SK-N-SH treated with all-trans-retinoic acid at 6 μM for 48 hours (cell line): Measurements from ENCODE around the gene CACNA2D3.
A peak's percentile ranks its signal among the peaks of the same experiment; 100 is the strongest.

Source experiments
- ATAC-seq: fragments of 200-7000 bp; cut with Tn5 transposase; 3 replicates; pipeline ENCODE4 v1.9.1; 2020; ENCODE audit warnings: mild to moderate bottlenecking, moderate library complexity
- ARNTL ChIP-seq: fragments of 450-650 bp; formaldehyde crosslinking; IDR thresholded peaks from 2 replicates; pipeline ENCODE4 v1.5.0; 2020; ENCODE audit warnings: low read depth, mild to moderate bottlenecking, moderate library complexity, borderline replicate concordance
- BACH2 ChIP-seq: fragments of 250-450 bp; sonication (Bioruptor Pico); IDR thresholded peaks from 2 replicates; pipeline ENCODE4 v1.9.0; 2021; ENCODE audit warnings: mild to moderate bottlenecking, borderline replicate concordance
- ESRRG ChIP-seq: fragments of 250-450 bp; sonication (Bioruptor Pico); IDR thresholded peaks from 2 replicates; pipeline ENCODE4 v1.6.1; 2021; ENCODE audit warnings: mild to moderate bottlenecking
- GLIS3 ChIP-seq: fragments of 250-450 bp; sonication (Bioruptor Pico); IDR thresholded peaks from 2 replicates; pipeline ENCODE4 v1.5.0; 2020; ENCODE audit warnings: mild to moderate bottlenecking, moderate library complexity
- ISL1 ChIP-seq: fragments of 250-450 bp; sonication (Bioruptor Pico); IDR thresholded peaks from 2 replicates; pipeline ENCODE4 v2.1.2; 2022; ENCODE audit warnings: mild to moderate bottlenecking, moderate library complexity
- OSR1 ChIP-seq: fragments of 250-450 bp; sonication (Bioruptor Pico); IDR thresholded peaks from 2 replicates; pipeline ENCODE4 v1.8.0; 2022; ENCODE audit warnings: moderate library complexity, mild to moderate bottlenecking, inconsistent platforms
- PPARA ChIP-seq: fragments of 250-450 bp; sonication (Bioruptor Pico); IDR thresholded peaks from 2 replicates; pipeline ENCODE4 v1.5.0; 2020; ENCODE audit warnings: mild to moderate bottlenecking, borderline replicate concordance
- RARB ChIP-seq: fragments of 250-450 bp; sonication (Bioruptor Pico); IDR thresholded peaks from 2 replicates; pipeline ENCODE4 v1.8.0; 2021; ENCODE audit warnings: mild to moderate bottlenecking, moderate library complexity
- SNAI2 ChIP-seq: fragments of 250-450 bp; sonication (Bioruptor Pico); IDR thresholded peaks from 2 replicates; pipeline ENCODE4 v1.5.0; 2020; ENCODE audit warnings: mild to moderate bottlenecking, moderate library complexity
- TCF4 ChIP-seq: fragments of 250-450 bp; sonication (Bioruptor Pico); IDR thresholded peaks from 2 replicates; pipeline ENCODE4 v1.8.0; 2021; ENCODE audit warnings: mild to moderate bottlenecking, moderate library complexity, borderline replicate concordance
- TOX ChIP-seq: fragments of 250-450 bp; sonication (Bioruptor Pico); IDR thresholded peaks from 2 replicates; pipeline ENCODE4 v1.8.0; 2021; ENCODE audit warnings: mild to moderate bottlenecking, moderate library complexity, borderline replicate concordance
- ZC3H10 ChIP-seq: fragments of 250-450 bp; sonication (Bioruptor Pico); IDR thresholded peaks from 2 replicates; pipeline ENCODE4 v1.5.1; 2021; ENCODE audit warnings: mild to moderate bottlenecking, moderate library complexity
- ZFP3 ChIP-seq: fragments of 250-450 bp; sonication (Bioruptor Pico); IDR thresholded peaks from 2 replicates; pipeline ENCODE4 v1.5.0; 2020; ENCODE audit warnings: mild to moderate bottlenecking, moderate library complexity
- ZFP30 ChIP-seq: fragments of 450-650 bp; formaldehyde crosslinking; IDR thresholded peaks from 2 replicates; pipeline ENCODE4 v1.5.0; 2022; ENCODE audit warnings: mild to moderate bottlenecking, moderate library complexity
- ZNF565 ChIP-seq: fragments of 450-650 bp; formaldehyde crosslinking; conservative IDR thresholded peaks from 2 replicates; pipeline ENCODE4 v1.5.0; 2020; ENCODE audit warnings: low read depth, mild to moderate bottlenecking, moderate library complexity
- ZNF70 ChIP-seq: fragments of 450-650 bp; formaldehyde crosslinking; IDR thresholded peaks from 2 replicates; pipeline ENCODE4 v1.5.0; 2020; ENCODE audit warnings: mild to moderate bottlenecking, moderate library complexity
- ZNF8 ChIP-seq: fragments of 450-650 bp; formaldehyde crosslinking; IDR thresholded peaks from 2 replicates; pipeline ENCODE4 v1.5.0; 2020; ENCODE audit warnings: mild to moderate bottlenecking, moderate library complexity
- TF ChIP-seq, protein P1 (sequence below): fragments of 250-450 bp; sonication (Bioruptor Pico); IDR thresholded peaks from 2 replicates; pipeline ENCODE4 v1.8.0; 2020; ENCODE audit warnings: mild to moderate bottlenecking, moderate library complexity, borderline replicate concordance
- TF ChIP-seq, protein P2 (sequence below): fragments of 250-450 bp; sonication (Bioruptor Pico); IDR thresholded peaks from 2 replicates; pipeline ENCODE4 v1.5.1; 2021; ENCODE audit warnings: mild to moderate bottlenecking, moderate library complexity
- TF ChIP-seq, protein P3 (sequence below): fragments of 250-450 bp; sonication (Bioruptor Pico); IDR thresholded peaks from 2 replicates; pipeline ENCODE4 v1.5.0; 2020; ENCODE audit warnings: mild to moderate bottlenecking, moderate library complexity

Gene CACNA2D3

DNA sequence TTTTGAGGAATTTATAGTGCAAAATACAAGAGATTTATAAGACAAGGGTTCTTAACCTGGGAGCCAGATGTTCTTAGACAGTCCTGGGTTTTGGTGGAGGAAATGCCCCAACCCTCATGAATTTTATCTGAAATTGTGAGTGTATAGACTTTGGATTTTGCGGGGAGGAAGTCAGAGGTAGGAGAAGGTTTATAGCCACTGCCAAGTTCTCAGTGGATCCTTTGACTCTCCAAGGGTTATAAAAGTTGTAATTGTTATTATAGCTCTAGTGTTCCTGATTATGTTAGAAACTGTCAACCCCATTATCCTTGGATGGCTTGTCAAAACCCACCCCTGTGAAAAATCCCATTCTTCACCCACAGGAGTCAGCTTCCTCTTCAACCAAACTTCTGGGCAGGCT is 621.9 kb downstream of the CACNA2D3 start (continued):
- TF ChIP-seq, protein P1, sequence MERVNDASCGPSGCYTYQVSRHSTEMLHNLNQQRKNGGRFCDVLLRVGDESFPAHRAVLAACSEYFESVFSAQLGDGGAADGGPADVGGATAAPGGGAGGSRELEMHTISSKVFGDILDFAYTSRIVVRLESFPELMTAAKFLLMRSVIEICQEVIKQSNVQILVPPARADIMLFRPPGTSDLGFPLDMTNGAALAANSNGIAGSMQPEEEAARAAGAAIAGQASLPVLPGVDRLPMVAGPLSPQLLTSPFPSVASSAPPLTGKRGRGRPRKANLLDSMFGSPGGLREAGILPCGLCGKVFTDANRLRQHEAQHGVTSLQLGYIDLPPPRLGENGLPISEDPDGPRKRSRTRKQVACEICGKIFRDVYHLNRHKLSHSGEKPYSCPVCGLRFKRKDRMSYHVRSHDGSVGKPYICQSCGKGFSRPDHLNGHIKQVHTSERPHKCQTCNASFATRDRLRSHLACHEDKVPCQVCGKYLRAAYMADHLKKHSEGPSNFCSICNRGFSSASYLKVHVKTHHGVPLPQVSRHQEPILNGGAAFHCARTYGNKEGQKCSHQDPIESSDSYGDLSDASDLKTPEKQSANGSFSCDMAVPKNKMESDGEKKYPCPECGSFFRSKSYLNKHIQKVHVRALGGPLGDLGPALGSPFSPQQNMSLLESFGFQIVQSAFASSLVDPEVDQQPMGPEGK: no peak
- TF ChIP-seq ZNF565 (CRISPR knock-in tag): no peak
- TF ChIP-seq ISL1: no peak

DNA sequence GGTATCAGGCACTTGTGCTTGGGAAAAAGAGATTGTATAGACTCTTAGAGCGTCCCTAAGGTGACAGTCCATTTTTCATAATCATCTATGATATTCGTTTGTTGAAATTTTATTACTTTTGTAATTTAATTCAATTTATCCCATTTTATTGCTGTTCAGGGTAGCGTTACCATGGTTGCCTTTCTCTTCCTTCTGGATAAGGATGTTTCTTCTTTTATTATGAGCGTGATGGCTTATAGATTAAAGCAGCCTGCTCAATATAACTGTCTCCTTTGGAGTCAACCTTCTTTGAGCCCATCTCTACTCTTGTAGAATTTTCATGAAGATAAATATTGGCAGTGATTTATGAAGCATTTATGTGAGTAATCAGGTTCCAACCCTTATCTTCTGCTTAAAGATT is 623.5 kb downstream of the CACNA2D3 start:
- ATAC-seq: no peak
- TF ChIP-seq ZFP30 (CRISPR knock-in tag) (no peak), TCF4 (CRISPR knock-in tag) (0 out of 2 replicates have a peak, but pooled peaks have one; percentile 16), OSR1 (CRISPR knock-in tag) (no peak), ISL1 (peak; percentile 35)

DNA sequence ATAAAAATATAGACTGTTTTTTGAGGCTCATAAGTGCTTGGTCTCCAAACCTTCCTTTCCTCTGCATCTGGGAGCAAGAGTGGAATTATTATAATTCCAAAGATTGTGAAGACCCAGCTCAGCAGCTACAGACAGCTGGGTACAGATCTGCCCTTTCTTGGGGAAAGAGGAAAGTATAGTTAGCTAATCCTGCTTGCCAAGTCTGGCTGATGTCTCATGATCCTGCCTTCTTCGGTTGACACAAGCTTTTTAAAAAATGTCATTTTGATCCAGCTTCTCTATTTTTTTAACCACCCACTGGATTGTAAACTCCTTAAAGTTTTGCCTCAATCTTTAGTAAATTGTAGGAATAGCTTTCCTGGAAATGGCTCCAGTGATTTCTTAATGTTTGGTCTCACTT is 624.4 kb downstream of the CACNA2D3 start:
- no peak for ATAC-seq
- no peak for TF ChIP-seq ZNF8
- TF ChIP-seq SNAI2: no peak
- no peak for TF ChIP-seq GLIS3 (CRISPR knock-in tag)
- TF ChIP-seq ZNF70 (CRISPR knock-in tag): no peak
- TF ChIP-seq, protein P1: no peak
- no peak for TF ChIP-seq PPARA
- TF ChIP-seq BACH2: no peak
- TF ChIP-seq, protein P2, sequence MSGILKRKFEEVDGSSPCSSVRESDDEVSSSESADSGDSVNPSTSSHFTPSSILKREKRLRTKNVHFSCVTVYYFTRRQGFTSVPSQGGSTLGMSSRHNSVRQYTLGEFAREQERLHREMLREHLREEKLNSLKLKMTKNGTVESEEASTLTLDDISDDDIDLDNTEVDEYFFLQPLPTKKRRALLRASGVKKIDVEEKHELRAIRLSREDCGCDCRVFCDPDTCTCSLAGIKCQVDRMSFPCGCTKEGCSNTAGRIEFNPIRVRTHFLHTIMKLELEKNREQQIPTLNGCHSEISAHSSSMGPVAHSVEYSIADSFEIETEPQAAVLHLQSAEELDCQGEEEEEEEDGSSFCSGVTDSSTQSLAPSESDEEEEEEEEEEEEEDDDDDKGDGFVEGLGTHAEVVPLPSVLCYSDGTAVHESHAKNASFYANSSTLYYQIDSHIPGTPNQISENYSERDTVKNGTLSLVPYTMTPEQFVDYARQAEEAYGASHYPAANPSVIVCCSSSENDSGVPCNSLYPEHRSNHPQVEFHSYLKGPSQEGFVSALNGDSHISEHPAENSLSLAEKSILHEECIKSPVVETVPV (CRISPR knock-in tag): no peak
- no peak for TF ChIP-seq ARNTL (CRISPR knock-in tag)
- no peak for TF ChIP-seq ISL1
- no peak for TF ChIP-seq ZNF565 (CRISPR knock-in tag)
- no peak for TF ChIP-seq ZFP30 (CRISPR knock-in tag)
- TF ChIP-seq, protein P3, sequence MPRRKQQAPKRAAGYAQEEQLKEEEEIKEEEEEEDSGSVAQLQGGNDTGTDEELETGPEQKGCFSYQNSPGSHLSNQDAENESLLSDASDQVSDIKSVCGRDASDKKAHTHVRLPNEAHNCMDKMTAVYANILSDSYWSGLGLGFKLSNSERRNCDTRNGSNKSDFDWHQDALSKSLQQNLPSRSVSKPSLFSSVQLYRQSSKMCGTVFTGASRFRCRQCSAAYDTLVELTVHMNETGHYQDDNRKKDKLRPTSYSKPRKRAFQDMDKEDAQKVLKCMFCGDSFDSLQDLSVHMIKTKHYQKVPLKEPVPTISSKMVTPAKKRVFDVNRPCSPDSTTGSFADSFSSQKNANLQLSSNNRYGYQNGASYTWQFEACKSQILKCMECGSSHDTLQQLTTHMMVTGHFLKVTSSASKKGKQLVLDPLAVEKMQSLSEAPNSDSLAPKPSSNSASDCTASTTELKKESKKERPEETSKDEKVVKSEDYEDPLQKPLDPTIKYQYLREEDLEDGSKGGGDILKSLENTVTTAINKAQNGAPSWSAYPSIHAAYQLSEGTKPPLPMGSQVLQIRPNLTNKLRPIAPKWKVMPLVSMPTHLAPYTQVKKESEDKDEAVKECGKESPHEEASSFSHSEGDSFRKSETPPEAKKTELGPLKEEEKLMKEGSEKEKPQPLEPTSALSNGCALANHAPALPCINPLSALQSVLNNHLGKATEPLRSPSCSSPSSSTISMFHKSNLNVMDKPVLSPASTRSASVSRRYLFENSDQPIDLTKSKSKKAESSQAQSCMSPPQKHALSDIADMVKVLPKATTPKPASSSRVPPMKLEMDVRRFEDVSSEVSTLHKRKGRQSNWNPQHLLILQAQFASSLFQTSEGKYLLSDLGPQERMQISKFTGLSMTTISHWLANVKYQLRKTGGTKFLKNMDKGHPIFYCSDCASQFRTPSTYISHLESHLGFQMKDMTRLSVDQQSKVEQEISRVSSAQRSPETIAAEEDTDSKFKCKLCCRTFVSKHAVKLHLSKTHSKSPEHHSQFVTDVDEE (CRISPR knock-in tag): no peak
- no peak for TF ChIP-seq ZC3H10
- no peak for TF ChIP-seq TOX (CRISPR knock-in tag)
- TF ChIP-seq ESRRG (CRISPR knock-in tag): no peak
- TF ChIP-seq RARB (CRISPR knock-in tag): no peak

DNA sequence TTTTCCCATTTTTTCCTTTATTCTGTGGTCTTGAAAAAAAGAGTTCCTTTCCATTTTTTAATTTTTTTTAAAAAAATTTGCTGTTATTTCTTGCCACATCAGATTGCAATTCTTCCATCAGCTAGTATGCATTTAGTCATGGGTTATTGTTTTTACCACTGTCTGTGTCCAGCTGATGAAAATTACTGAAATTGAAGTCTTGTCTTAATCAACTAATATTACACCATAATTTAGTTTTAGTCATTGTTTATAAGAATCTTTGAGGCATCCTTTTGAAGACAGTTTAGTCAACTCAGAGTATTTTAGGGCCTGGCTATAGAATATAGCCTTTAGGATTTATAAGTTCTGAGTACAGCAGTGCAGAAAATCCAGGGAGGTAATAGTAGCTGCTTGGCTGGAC is 633.4 kb downstream of the CACNA2D3 start:
- ATAC-seq: no peak
- TF ChIP-seq ZNF70 (CRISPR knock-in tag) (no peak), ZNF565 (CRISPR knock-in tag) (no peak), ZFP3 (CRISPR knock-in tag) (no peak), SNAI2 (no peak), ARNTL (CRISPR knock-in tag) (no peak)

DNA sequence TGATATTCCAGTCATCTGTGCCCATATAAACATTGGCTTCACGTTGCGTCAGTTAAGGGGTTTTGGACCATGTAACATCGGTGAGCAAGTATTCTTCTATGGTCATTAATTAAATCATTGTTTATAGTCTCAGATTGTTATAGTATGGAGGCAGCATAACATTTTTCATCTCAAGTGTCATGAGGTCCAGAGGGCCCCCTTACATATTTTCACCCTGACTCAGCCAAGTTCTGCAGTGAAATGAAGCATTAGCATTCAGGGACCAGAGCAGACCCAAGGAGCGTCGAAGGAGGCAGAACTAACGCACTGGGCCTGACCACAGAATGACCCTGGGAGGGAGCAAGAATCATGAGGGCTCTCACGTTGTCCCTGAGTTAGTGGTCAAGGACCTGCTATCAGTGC is 634.0 kb downstream of the CACNA2D3 start:
- no peak for TF ChIP-seq RARB (CRISPR knock-in tag)
- TF ChIP-seq ZNF8: no peak
- ATAC-seq: no peak
